Ovary (tissue), 1 donor: ENCODE results near the gene C3.

Experiments used
- EP300 ChIP-seq: sonication (generic); formaldehyde crosslinking; IDR thresholded peaks from one replicate; pipeline ENCODE4 v1.6.1; 2017; ENCODE audit warnings: antibody characterized with exemption
- POLR2A ChIP-seq: fragments of 450-650 bp; IDR thresholded peaks from one replicate; pipeline ENCODE4 v1.6.1; 2017; ENCODE audit warnings: antibody characterized with exemption, mild to moderate bottlenecking, moderate library complexity

DNA sequence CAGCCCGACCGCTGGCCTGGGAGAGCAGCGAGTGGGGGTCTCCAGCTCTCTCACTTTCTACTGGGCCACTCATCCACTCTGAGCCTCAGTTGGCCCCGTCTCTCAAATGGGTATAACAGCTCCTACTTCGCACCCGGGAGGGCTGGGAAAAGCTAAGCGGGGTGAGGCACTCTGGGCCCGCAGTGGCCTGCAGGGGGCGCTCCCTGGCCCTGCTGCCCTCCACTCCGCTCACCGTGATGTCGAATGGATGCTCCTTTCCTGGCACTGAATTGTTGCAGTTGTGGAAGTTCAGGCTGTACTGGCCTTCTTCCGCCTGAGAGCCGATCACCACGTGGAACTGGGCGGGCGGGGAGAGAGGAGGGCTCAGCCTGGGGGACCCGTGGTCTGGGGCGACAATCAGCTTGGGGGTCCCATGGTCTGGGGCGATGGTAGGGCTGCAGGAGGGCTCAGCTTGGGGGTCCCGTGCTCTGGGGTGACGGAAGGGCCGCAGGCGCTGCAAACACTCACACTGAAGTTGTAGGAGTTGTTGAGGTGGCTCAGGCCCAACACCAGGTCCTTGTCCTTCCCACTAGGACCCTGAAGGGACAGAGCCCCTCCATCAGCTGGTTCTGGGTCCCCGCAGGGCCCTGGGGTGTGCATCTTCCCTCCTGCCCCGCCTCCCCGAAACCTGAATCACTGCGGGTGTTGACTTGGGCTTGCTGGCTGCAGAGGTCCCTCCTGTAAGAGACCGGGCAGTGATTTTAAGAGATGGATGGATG, 13.1 kb upstream of the C3 start:
- no peak for TF ChIP-seq EP300
- TF ChIP-seq POLR2A, result no peak
